ENCODE data around the gene SCGB1D2.

SCGB1D2 gene

GRCh38 chr11:62251698-62252097 lies 9.7 kb downstream of the SCGB1D2 start:
- H3K9me3 ChIP-seq (ENCODE audit: control insufficient read depth, low read length): peaks cover 19% of the 10 kb centered on the region
- DNase-seq: no peak
- H3K4me3 ChIP-seq (ENCODE audit: insufficient read depth, low read depth, low read length, poor library complexity, severe bottlenecking): no peak overlapping the region
- no peaks in the 10 kb centered on the region for H3K36me3 ChIP-seq (ENCODE audit: control insufficient read depth, insufficient read depth, low read length)
- H3K4me1 ChIP-seq (ENCODE audit: control insufficient read depth, insufficient read depth, low read length, poor library complexity, severe bottlenecking): no peaks in the 10 kb centered on the region
- no peak overlapping the region for H3K27ac ChIP-seq (ENCODE audit: insufficient read depth, low read length, poor library complexity, severe bottlenecking)
- no peaks in the 10 kb centered on the region for H3K27me3 ChIP-seq (replicated peaks; ENCODE audit: control insufficient read depth, insufficient read depth, low read length, poor library complexity, severe bottlenecking)

- no peak overlapping the region for H3K27ac ChIP-seq (ENCODE audit: insufficient read depth, low read length, poor library complexity, severe bottlenecking)
- peaks cover 19% of the 10 kb centered on the region for H3K9me3 ChIP-seq (ENCODE audit: control insufficient read depth, low read length)
- H3K4me3 ChIP-seq (ENCODE audit: insufficient read depth, low read depth, low read length, poor library complexity, severe bottlenecking): no peak overlapping the region
- no peaks in the 10 kb centered on the region for H3K4me1 ChIP-seq (ENCODE audit: control insufficient read depth, insufficient read depth, low read length, poor library complexity, severe bottlenecking)
- DNase-seq: no peak
- no peaks in the 10 kb centered on the region for H3K36me3 ChIP-seq (ENCODE audit: control insufficient read depth, insufficient read depth, low read length)
- no peaks in the 10 kb centered on the region for H3K27me3 ChIP-seq (replicated peaks; ENCODE audit: control insufficient read depth, insufficient read depth, low read length, poor library complexity, severe bottlenecking)
Observed at GRCh38 chr11:62253999-62254542, 12.0 kb downstream of the SCGB1D2 start.

- no peak for DNase-seq
- no peak overlapping the region for H3K27ac ChIP-seq (ENCODE audit: insufficient read depth, low read length, poor library complexity, severe bottlenecking)
- H3K4me1 ChIP-seq (ENCODE audit: control insufficient read depth, insufficient read depth, low read length, poor library complexity, severe bottlenecking): no peaks in the 10 kb centered on the region
- H3K9me3 ChIP-seq (ENCODE audit: control insufficient read depth, low read length): peaks cover 9% of the 10 kb centered on the region
- H3K4me3 ChIP-seq (ENCODE audit: insufficient read depth, low read depth, low read length, poor library complexity, severe bottlenecking): no peak overlapping the region
- H3K36me3 ChIP-seq (ENCODE audit: control insufficient read depth, insufficient read depth, low read length): no peaks in the 10 kb centered on the region
- no peaks in the 10 kb centered on the region for H3K27me3 ChIP-seq (replicated peaks; ENCODE audit: control insufficient read depth, insufficient read depth, low read length, poor library complexity, severe bottlenecking)
Observed at GRCh38 chr11:62256281-62256680, 14.2 kb downstream of the SCGB1D2 start.

- H3K4me3 ChIP-seq (ENCODE audit: insufficient read depth, low read depth, low read length, poor library complexity, severe bottlenecking): no peak overlapping the region
- H3K27me3 ChIP-seq (replicated peaks; ENCODE audit: control insufficient read depth, insufficient read depth, low read length, poor library complexity, severe bottlenecking): no peaks in the 10 kb centered on the region
- no peak overlapping the region for H3K27ac ChIP-seq (ENCODE audit: insufficient read depth, low read length, poor library complexity, severe bottlenecking)
- DNase-seq: no peak
- H3K9me3 ChIP-seq (ENCODE audit: control insufficient read depth, low read length): no peaks in the 10 kb centered on the region
- H3K36me3 ChIP-seq (ENCODE audit: control insufficient read depth, insufficient read depth, low read length): no peaks in the 10 kb centered on the region
- no peaks in the 10 kb centered on the region for H3K4me1 ChIP-seq (ENCODE audit: control insufficient read depth, insufficient read depth, low read length, poor library complexity, severe bottlenecking)
Observed at GRCh38 chr11:62260261-62260953, 18.4 kb downstream of the SCGB1D2 start.

GRCh38 chr11:62264004-62264403 lies 22.0 kb downstream of the SCGB1D2 start:
- H3K27ac ChIP-seq (ENCODE audit: insufficient read depth, low read length, poor library complexity, severe bottlenecking): no peak overlapping the region
- H3K9me3 ChIP-seq (ENCODE audit: control insufficient read depth, low read length): no peaks in the 10 kb centered on the region
- no peaks in the 10 kb centered on the region for H3K36me3 ChIP-seq (ENCODE audit: control insufficient read depth, insufficient read depth, low read length)
- DNase-seq: no peak
- no peak overlapping the region for H3K4me3 ChIP-seq (ENCODE audit: insufficient read depth, low read depth, low read length, poor library complexity, severe bottlenecking)
- no peaks in the 10 kb centered on the region for H3K4me1 ChIP-seq (ENCODE audit: control insufficient read depth, insufficient read depth, low read length, poor library complexity, severe bottlenecking)
- no peaks in the 10 kb centered on the region for H3K27me3 ChIP-seq (replicated peaks; ENCODE audit: control insufficient read depth, insufficient read depth, low read length, poor library complexity, severe bottlenecking)

GRCh38 chr11:62266558-62266957 lies 24.5 kb downstream of the SCGB1D2 start:
- Histone ChIP-seq H3K36me3 (ENCODE audit: control insufficient read depth, insufficient read depth, low read length) (no peaks in the 10 kb centered on the region), H3K4me1 (ENCODE audit: control insufficient read depth, insufficient read depth, low read length, poor library complexity, severe bottlenecking) (no peaks in the 10 kb centered on the region), H3K27ac (ENCODE audit: insufficient read depth, low read length, poor library complexity, severe bottlenecking) (no peak overlapping the region), H3K4me3 (ENCODE audit: insufficient read depth, low read depth, low read length, poor library complexity, severe bottlenecking) (no peak overlapping the region), H3K27me3 (replicated peaks; ENCODE audit: control insufficient read depth, insufficient read depth, low read length, poor library complexity, severe bottlenecking) (no peaks in the 10 kb centered on the region), H3K9me3 (ENCODE audit: control insufficient read depth, low read length) (no peaks in the 10 kb centered on the region)
- DNase-seq: no peak

- Histone ChIP-seq H3K9me3 (ENCODE audit: control insufficient read depth, low read length) (no peaks in the 10 kb centered on the region), H3K4me3 (ENCODE audit: insufficient read depth, low read depth, low read length, poor library complexity, severe bottlenecking) (no peak overlapping the region), H3K36me3 (ENCODE audit: control insufficient read depth, insufficient read depth, low read length) (no peaks in the 10 kb centered on the region), H3K4me1 (ENCODE audit: control insufficient read depth, insufficient read depth, low read length, poor library complexity, severe bottlenecking) (no peaks in the 10 kb centered on the region), H3K27me3 (replicated peaks; ENCODE audit: control insufficient read depth, insufficient read depth, low read length, poor library complexity, severe bottlenecking) (no peaks in the 10 kb centered on the region), H3K27ac (ENCODE audit: insufficient read depth, low read length, poor library complexity, severe bottlenecking) (no peak overlapping the region)
- no peak for DNase-seq
Observed at GRCh38 chr11:62267050-62267449, 25.0 kb downstream of the SCGB1D2 start.

GRCh38 chr11:62267576-62267975 lies 25.5 kb downstream of the SCGB1D2 start:
- Histone ChIP-seq H3K36me3 (ENCODE audit: control insufficient read depth, insufficient read depth, low read length) (no peaks in the 10 kb centered on the region), H3K27ac (ENCODE audit: insufficient read depth, low read length, poor library complexity, severe bottlenecking) (no peak overlapping the region), H3K4me3 (ENCODE audit: insufficient read depth, low read depth, low read length, poor library complexity, severe bottlenecking) (no peak overlapping the region), H3K27me3 (replicated peaks; ENCODE audit: control insufficient read depth, insufficient read depth, low read length, poor library complexity, severe bottlenecking) (no peaks in the 10 kb centered on the region), H3K4me1 (ENCODE audit: control insufficient read depth, insufficient read depth, low read length, poor library complexity, severe bottlenecking) (no peaks in the 10 kb centered on the region), H3K9me3 (ENCODE audit: control insufficient read depth, low read length) (no peaks in the 10 kb centered on the region)
- DNase-seq: no peak

- no peaks in the 10 kb centered on the region for H3K4me1 ChIP-seq (ENCODE audit: control insufficient read depth, insufficient read depth, low read length, poor library complexity, severe bottlenecking)
- no peak for DNase-seq
- no peak within 1 kb of the TSS for H3K27ac ChIP-seq (ENCODE audit: insufficient read depth, low read length, poor library complexity, severe bottlenecking)
- no peaks in the 10 kb centered on the region for H3K27me3 ChIP-seq (replicated peaks; ENCODE audit: control insufficient read depth, insufficient read depth, low read length, poor library complexity, severe bottlenecking)
- no peak within 1 kb of the TSS for H3K4me3 ChIP-seq (ENCODE audit: insufficient read depth, low read depth, low read length, poor library complexity, severe bottlenecking)
- no peaks in the 10 kb centered on the region for H3K36me3 ChIP-seq (ENCODE audit: control insufficient read depth, insufficient read depth, low read length)
- H3K9me3 ChIP-seq (ENCODE audit: control insufficient read depth, low read length): no peaks in the 10 kb centered on the region
Observed at GRCh38 chr11:62269654-62270278, 27.7 kb downstream of the SCGB1D2 start, which contains the start of gene SCGB2A2. SCGB2A2 (plus strand) TSS chr11:62270158; CDS start chr11:62270217, 59 bp downstream.

GRCh38 chr11:62273284-62273683 lies 31.2 kb downstream of the SCGB1D2 start:
- DNase-seq: no peak
- Histone ChIP-seq H3K9me3 (ENCODE audit: control insufficient read depth, low read length) (no peaks in the 10 kb centered on the region), H3K27ac (ENCODE audit: insufficient read depth, low read length, poor library complexity, severe bottlenecking) (no peak overlapping the region), H3K4me1 (ENCODE audit: control insufficient read depth, insufficient read depth, low read length, poor library complexity, severe bottlenecking) (no peaks in the 10 kb centered on the region), H3K4me3 (ENCODE audit: insufficient read depth, low read depth, low read length, poor library complexity, severe bottlenecking) (no peak overlapping the region), H3K36me3 (ENCODE audit: control insufficient read depth, insufficient read depth, low read length) (no peaks in the 10 kb centered on the region), H3K27me3 (replicated peaks; ENCODE audit: control insufficient read depth, insufficient read depth, low read length, poor library complexity, severe bottlenecking) (no peaks in the 10 kb centered on the region)
